Fibroblast of skin of abdomen (primary cell): ENCODE measurements around the gene SCCPDH.

ENCODE experiments used
- DNase-seq: peaks from one replicate; pipeline ENCODE4 v3.0.0-alpha.2; 2013

SCCPDH gene

DNA sequence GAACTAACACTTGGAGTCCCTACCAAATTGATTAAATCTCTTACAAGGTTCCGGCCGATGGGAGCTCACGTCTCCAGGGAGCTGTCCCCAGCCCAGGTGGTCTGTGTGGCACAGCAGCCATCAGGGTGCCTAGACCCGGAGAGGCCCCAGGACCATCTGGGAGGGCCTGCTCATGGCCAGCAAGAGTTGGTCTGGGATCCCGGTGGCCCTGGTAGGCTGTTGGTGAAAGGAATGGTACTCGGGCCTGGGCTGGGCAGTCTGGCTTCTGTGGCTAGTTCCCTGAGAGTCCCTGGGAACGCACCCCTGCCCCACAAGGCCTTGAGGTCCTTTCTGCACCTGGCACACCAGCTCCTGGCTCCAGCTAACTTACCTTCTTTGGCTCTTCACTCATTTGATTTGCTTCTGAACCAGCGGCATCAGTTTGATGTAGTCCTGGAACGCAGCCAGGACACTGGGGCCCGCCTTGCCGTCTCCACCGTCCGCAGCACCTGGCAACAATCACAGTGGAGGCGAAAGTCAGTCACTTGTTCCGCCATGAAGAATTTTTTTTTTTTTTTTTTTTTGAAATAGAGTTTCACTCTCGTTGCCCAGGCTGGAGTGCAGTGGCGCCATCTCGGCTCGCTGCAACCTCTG is 62.5 kb downstream of the SCCPDH start:
- no peak for DNase-seq

- DNase-seq = no peak
Measured at GRCh38 chr1:246787781-246788513, 63.7 kb downstream of the SCCPDH start.

DNA sequence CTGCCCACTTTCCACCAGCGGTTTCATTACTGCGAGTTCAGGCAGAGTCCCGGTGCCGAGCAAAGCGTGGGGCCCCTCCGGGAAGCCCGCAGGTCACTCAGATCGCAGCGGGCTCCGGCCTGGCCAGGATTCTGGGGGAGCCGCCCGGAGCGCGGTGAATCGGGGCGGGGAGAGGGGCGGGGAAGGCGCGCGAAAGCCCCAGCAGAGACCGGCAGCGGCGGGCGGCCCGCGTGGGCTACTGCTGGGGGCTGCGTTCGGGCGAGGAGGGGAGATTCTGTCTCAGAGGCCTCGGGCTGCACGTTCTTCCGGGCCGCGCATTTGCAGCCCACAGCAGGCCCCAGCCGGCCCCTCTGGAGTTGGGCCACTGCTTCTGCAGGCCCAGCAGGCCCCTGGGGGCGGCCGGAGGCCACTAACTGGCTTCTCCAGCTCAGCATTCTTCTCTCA is 64.7 kb downstream of the SCCPDH start:
- DNase-seq = peak; percentile 28

- no peak for DNase-seq
Measured at GRCh38 chr1:246789454-246790339, 65.5 kb downstream of the SCCPDH start.

GRCh38 chr1:246790364-246790763 is 66.2 kb downstream of the SCCPDH start:
- no peak for DNase-seq

DNA sequence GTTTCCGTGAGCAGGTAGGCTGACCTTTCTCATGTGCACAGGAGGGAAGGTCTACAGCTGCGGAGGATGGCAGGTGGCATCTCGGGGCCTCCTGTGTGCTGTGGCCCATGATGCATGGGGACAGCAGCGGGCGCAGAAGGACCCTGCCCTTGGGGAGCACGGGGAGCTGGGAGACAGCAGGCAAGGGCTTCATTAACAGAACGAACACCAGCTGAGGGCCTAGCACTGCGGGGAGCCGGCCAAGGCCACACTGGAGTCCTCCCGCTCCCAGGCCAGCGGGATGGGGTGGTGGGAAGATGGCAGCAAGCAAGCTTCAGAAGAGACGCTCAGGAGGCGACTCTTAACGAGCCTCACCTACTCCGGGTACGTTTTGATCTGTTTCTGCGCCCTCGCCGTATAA is 66.6 kb downstream of the SCCPDH start:
- no peak for DNase-seq

DNA sequence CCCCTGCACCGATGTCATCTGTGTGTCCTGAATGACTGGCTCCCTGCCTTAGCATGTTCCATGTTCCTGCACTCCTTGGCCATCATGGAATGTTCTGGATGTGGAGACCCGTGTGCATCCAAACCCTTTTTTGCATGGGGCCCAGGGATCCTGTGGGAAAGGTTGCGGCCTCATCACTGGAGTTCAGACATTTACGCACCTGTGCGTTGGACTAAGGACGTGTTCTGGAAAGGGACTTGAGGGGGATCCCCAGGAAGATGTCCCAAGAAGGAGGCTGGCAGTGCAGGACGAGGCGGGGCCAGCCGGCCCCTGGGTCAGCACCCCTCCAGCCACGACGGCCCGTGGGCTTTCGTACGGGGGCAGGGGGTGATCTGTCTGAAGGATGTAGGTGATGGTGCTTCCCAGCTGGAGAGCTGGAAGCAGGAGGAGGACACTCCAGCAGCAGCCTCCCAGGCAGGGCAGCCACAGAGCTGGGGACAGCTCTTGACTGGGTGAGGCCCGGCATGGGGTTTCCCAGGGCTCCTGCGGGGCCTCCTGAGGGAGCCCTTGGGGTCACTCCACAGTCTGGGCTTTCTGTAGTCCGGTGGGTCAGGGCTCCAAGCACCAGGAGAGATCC is 67.2 kb downstream of the SCCPDH start:
- DNase-seq = no peak

DNA sequence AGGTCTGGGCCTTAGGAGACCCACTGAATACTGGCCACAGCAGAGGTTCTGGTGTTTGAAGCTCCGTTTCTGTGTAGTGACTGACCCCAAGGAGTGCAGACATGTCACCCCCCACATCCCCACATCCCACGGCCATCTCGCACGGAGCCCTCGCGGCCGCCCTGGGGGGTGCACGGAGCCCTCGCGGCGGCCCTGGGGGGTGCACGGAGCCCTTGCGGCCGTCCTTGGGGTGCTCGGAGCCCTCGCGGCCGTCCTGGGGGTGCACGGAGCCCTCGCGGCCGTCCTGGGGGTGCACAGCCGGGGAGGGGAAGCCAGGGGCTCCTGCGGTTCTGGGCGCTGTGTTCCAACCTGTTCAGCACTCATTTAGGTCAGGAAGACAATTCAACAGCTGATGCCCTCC is 68.4 kb downstream of the SCCPDH start:
- DNase-seq = no peak

DNA sequence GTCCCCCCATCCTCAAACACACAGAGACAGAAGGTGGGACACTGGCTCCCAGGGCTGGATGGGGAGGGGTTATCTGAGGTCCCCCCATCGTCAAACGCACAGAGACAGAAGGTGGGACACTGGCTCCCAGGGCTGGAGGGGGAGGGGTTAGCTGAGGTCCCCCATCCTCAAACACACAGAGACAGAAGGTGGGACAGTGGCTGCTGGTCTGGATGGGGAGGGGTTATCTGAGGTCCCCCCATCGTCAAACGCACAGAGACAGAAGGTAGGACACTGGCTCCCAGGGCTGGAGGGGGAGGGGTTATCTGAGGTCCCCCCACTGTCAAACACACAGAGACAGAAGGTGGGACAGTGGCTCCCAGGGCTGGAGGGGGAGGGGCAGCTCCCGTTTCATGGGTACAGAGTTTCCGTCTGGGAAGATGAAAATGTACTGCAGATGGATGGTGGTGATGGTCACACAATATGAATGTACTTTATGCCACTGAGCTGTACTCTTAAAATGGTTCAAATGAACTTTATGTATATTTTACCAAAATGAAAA is 69.2 kb downstream of the SCCPDH start:
- no peak for DNase-seq

DNA sequence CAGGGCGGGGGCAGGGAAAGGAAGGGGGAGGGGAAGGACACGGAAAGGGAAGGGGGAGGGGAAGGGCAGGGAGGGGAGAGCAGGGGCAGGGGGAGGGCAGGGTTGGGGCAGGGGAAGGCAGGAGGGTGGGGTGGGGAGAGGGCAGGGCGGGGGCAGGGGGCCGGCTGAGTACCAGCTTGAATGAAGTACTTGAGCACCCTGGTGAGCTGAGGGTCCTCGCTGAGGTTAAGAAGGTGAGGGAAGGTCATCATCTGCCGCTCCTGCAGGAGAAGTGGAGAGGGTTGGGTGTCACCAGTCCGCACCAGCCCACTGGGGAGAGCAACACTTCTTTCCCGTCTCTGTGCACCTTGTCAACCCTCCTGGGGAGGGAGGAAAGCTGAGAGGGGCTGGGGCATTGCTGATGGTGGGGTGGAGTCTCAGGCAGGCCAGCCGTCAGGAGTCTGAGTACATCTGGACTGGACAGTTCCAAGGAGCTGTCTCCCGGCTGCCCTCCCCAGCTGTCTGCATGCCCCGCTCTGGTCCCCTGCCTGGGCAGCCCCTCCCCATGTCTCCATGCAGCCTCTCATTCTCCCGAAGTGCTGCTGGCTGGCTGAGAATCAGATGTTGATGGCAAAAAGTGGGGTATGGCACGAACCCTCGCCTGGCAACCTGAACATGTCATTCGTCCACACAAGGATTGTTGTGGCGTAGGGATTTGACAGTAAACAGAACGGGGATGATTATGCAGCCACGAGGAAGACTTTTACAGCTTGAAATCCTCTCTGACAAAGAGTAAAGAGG is 70.0 kb downstream of the SCCPDH start:
- no peak for DNase-seq

- peak; percentile 28 for DNase-seq
Measured at GRCh38 chr1:246794828-246795671, 70.8 kb downstream of the SCCPDH start.

DNA sequence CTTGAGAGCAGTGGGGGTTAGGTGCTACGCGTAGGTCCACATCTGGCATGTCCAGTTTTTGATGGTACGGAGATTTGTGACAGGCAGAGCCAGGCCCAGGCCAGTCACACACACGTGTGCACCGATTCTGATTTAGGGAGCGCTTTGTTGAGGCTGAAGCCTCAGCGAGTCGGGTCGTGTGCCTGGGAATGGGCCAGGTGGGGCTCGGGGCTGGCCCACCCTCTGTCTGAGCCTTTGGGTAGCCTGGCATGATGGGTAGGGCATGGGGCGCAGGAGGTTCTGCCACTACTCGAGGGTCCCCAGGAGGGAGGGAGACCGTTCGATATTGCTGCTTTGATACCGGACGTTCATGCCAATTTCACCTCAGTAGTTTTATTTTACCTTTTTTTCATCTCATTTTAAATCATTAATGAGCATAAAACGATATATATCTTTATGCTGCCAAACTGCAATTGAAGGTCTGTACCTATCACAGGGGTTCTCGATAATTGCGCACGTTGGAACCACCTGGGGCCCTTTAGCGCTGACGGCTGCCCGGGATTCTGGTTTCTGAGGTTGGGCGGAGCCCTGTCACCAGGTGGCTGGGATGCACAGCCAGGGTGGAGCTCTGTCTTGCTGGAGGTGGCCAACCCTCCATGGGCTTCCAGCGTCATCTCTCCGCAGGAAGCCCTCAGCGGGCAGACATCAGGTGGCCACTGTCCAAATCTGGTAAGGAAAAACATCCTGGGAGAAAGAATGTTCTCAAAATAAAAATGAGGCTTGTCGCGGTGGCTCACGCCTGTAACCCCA is 71.9 kb downstream of the SCCPDH start:
- no peak for DNase-seq

GRCh38 chr1:246797157-246797556 is 72.9 kb downstream of the SCCPDH start:
- no peak for DNase-seq

GRCh38 chr1:246797597-246797996 is 73.4 kb downstream of the SCCPDH start:
- DNase-seq = no peak

GRCh38 chr1:246798107-246798506 is 73.9 kb downstream of the SCCPDH start:
- no peak for DNase-seq

DNA sequence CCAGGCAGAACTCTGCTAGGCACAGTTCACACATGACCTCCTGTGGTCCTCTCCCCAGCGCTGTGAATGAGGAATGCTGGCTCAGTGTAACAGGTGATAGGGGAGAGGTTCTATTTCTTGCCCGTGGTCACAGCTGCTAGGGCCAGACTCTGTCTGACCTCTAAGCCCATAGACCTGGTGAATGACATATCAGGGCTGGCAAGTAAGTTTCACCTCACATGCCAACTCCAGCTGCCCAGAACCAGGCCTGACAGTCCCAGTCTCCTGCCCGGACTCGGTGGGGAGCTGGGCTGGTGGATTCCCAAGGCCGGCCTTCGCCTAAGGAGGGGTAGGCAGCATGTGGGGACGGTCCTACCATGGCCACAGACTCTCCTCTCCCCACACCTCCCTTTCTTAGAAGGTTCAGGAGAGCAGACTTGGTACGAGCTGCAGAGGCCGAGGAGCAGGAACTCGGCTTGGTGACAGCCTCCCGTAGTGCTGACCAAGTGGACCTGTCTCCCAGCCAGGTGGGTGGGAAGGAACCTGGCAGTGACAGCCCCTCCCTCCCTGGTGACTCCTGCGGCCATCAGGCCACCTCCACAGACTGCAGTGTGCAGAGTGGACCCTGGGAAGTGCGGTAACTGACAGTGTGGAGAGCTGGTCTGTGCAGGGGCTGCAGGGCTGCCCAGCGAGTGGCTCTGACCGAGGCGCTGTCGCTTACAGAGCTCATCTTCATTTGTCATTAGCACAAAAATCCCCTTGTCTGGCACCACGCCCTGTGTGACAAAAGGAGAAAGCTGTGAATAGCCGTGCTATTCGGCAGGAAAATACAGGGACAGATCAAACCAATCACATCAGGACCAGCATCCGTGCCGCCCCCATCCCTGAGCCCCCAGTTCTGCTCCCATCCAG is 74.6 kb downstream of the SCCPDH start:
- DNase-seq = no peak

DNA sequence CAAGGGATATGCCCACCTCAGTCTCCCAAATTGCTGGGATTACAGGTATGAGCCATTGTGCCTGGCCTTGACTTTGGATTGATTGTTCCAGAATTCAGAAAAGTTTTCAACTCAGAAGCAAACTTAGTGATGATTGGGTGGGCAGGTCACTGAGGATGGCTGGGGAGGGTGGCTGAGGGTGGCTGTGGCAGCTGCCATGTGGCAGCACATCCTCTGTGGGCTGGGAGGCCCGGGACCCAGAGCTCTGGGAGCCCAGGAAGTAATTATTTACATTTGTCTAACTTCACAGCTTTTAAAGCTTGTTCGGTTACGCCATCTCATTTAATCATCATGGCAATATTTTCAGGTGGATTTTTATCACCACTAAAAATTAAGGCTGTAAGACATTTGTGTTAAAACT is 76.1 kb downstream of the SCCPDH start:
- no peak for DNase-seq

GRCh38 chr1:246800756-246801155 is 76.5 kb downstream of the SCCPDH start:
- DNase-seq = no peak
